Measurements from ENCODE around the gene KLHL13. TPM values are rescaled to one million over a fixed set of nuclear protein-coding genes. Genes with fewer than 3 reads are reported as not detected.

Gene KLHL13
- total and polyA plus RNA-seq, 8 donors = 1.6 to 4.1 (median 2.8) TPM

DNA sequence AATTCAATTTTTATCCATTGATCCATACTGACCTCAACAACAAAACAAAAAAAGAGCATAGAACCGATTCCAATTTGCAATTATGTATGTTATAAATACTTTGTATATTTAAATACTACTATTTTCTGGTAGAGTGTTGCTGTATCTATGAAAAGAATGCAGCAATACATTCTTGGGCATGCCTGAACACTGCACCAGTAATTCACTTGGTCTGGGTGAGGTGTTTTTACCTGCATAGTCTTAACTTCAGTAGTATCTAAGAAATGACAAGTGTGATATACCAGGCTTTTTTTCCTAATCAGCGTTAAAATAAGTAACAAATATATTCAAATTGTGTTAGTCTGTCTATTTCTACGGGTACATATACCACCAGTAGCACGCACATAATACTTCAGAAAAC lies 120.2 kb downstream of the KLHL13 start:
- ATAC-seq = no peak
- Histone ChIP-seq H3K27ac (no peak overlapping the region), H3K27me3 (no peaks in the 10 kb centered on the region), H3K9me3 (no peaks in the 10 kb centered on the region), H3K36me3 (no peaks in the 10 kb centered on the region), H3K4me1 (no peaks in the 10 kb centered on the region), H3K4me3 (no peak overlapping the region)
- no peak for DNase-seq
- TF ChIP-seq CTCF (IDR thresholded peaks at IDR 0.05) = no peak
- intact Hi-C loops (cut with DNase I) = no loop called here

DNA sequence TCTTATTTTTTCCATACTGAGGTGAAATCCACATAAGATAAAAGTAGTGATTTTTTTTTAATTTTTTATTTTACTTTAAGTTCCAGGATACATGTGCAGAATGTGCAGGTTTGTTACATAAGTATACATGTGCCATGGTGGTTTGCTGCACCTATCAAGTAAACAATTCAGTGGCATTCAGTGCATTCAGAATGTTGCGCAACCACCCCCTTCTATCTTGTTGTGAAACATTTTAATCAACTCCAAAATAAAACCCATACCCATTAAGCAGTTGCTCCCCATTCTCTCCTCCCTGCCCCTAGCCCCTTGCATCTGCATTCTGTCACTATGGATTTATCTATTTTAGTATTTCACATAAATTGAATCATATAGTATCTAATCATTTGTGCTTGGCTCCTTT lies 121.2 kb downstream of the KLHL13 start:
- Histone ChIP-seq H3K9me3 (no peaks in the 10 kb centered on the region), H3K36me3 (no peaks in the 10 kb centered on the region), H3K4me1 (no peaks in the 10 kb centered on the region), H3K27ac (no peak overlapping the region), H3K4me3 (no peak overlapping the region), H3K27me3 (no peaks in the 10 kb centered on the region)
- no peak for ATAC-seq
- no peak for DNase-seq
- TF ChIP-seq CTCF (IDR thresholded peaks at IDR 0.05) = no peak
- intact Hi-C loops (cut with DNase I) = no loop called here

- no peaks in the 10 kb centered on the region for H3K27me3 ChIP-seq
- no peak overlapping the region for H3K4me3 ChIP-seq
- no peaks in the 10 kb centered on the region for H3K36me3 ChIP-seq
- TF ChIP-seq CTCF (IDR thresholded peaks at IDR 0.05) = no peak
- DNase-seq (no peak), ATAC-seq (no peak)
- H3K4me1 ChIP-seq = no peaks in the 10 kb centered on the region
- no peaks in the 10 kb centered on the region for H3K9me3 ChIP-seq
- no peak overlapping the region for H3K27ac ChIP-seq
- intact Hi-C loops (cut with DNase I) = no loop called here
Measured at GRCh38 chrX:117992192-117992723, 124.4 kb downstream of the KLHL13 start.

- Histone ChIP-seq H3K9me3 (no peaks in the 10 kb centered on the region), H3K27me3 (no peaks in the 10 kb centered on the region), H3K27ac (no peak overlapping the region), H3K36me3 (no peaks in the 10 kb centered on the region), H3K4me3 (no peak overlapping the region), H3K4me1 (no peaks in the 10 kb centered on the region)
- intact Hi-C loops (cut with DNase I) = no loop called here
- TF ChIP-seq CTCF (IDR thresholded peaks at IDR 0.05) = no peak
- no peak for DNase-seq
- ATAC-seq = no peak
Measured at GRCh38 chrX:117990438-117990837, 126.2 kb downstream of the KLHL13 start.

- no peak overlapping the region for H3K27ac ChIP-seq
Measured at GRCh38 chrX:117989512-117989911, 127.1 kb downstream of the KLHL13 start.

More at GRCh38 chrX:117989512-117989911, 127.1 kb downstream of the KLHL13 start:
- H3K27me3 ChIP-seq = no peaks in the 10 kb centered on the region
- H3K36me3 ChIP-seq = no peaks in the 10 kb centered on the region
- no peaks in the 10 kb centered on the region for H3K9me3 ChIP-seq
- H3K4me3 ChIP-seq = no peak overlapping the region
- TF ChIP-seq CTCF (IDR thresholded peaks at IDR 0.05) = no peak
- DNase-seq = no peak
- intact Hi-C loops (cut with DNase I) = no loop called here
- no peak for ATAC-seq
- H3K4me1 ChIP-seq = no peaks in the 10 kb centered on the region
